ENCODE measurements around the gene PCSK9. TPM values are rescaled to one million over a fixed set of nuclear protein-coding genes. Genes with fewer than 3 reads are reported as not detected.
A peak's percentile ranks its signal among the peaks of the same experiment; 100 is the strongest.

The PCSK9 gene
- total RNA-seq, 4 donors from 2014 or later, result 0.25 to 1.2 (median 0.69) TPM

- peak in 1 of 2 donors; percentile 83 for DNase-seq (ENCODE audit: low spot score in 2 of 2)
- no peak overlapping the region for H3K4me3 ChIP-seq (ENCODE audit: low read depth, poor library complexity, severe bottlenecking)
- no peak for TF ChIP-seq CTCF (IDR thresholded peaks at IDR 0.05)
- intact Hi-C loops (cut with DNase I; ENCODE audit: low total_unique reads), result no loop called here
- 86 to 91% methylated on average over 29 of the region's 29 CpGs for WGBS, 2 donors
These were observed 23.6 kb downstream of the PCSK9 start for GRCh38 chr1:55062801-55063576.

GRCh38 chr1:55063577-55063942 is 24.2 kb downstream of the PCSK9 start:
- TF ChIP-seq POLR2A (IDR thresholded peaks at IDR 0.05) (no peak), CTCF (IDR thresholded peaks at IDR 0.05) (no peak)
- no peak for DNase-seq (ENCODE audit: low spot score in 2 of 2)
- intact Hi-C loops (cut with DNase I; ENCODE audit: low total_unique reads), result no loop called here
- 65 to 70% methylated on average over 7 to 9 of the region's 9 CpGs for WGBS, 2 donors
- no peak overlapping the region for H3K4me3 ChIP-seq (ENCODE audit: low read depth, poor library complexity, severe bottlenecking)

GRCh38 chr1:55064071-55064581 is 24.8 kb downstream of the PCSK9 start:
- WGBS, 2 donors, result 25 to 34% methylated on average over 10 to 12 of the region's 12 CpGs
- intact Hi-C loops (cut with DNase I; ENCODE audit: low total_unique reads), result no loop called here
- TF ChIP-seq CTCF (IDR thresholded peaks at IDR 0.05), result no peak
- no peak for TF ChIP-seq POLR2A (IDR thresholded peaks at IDR 0.05)
- no peak overlapping the region for H3K4me3 ChIP-seq (ENCODE audit: low read depth, poor library complexity, severe bottlenecking)
- no peak for DNase-seq (ENCODE audit: low spot score in 2 of 2)

GRCh38 chr1:55064861-55065263 is 25.5 kb downstream of the PCSK9 start:
- TF ChIP-seq CTCF (IDR thresholded peaks at IDR 0.05), result no peak
- no peak for TF ChIP-seq POLR2A (IDR thresholded peaks at IDR 0.05)
- intact Hi-C loops (cut with DNase I; ENCODE audit: low total_unique reads), result no loop called here
- H3K4me3 ChIP-seq (ENCODE audit: low read depth, poor library complexity, severe bottlenecking), result no peak overlapping the region
- no peak for DNase-seq (ENCODE audit: low spot score in 2 of 2)
- 20 to 28% methylated on average over 2 of the region's 2 CpGs for WGBS, 2 donors

GRCh38 chr1:55065648-55066047 is 26.3 kb downstream of the PCSK9 start:
- intact Hi-C loops (cut with DNase I; ENCODE audit: low total_unique reads), result no loop called here
- WGBS, 2 donors, result 80 to 88% methylated on average over 4 of the region's 4 CpGs
- H3K4me3 ChIP-seq (ENCODE audit: low read depth, poor library complexity, severe bottlenecking), result no peak overlapping the region
- no peak for DNase-seq (ENCODE audit: low spot score in 2 of 2)
- TF ChIP-seq CTCF (IDR thresholded peaks at IDR 0.05), result no peak
- TF ChIP-seq POLR2A (IDR thresholded peaks at IDR 0.05), result no peak
